Uterus (tissue), 2 donors: ENCODE measurements around the gene G6PC2.

Source experiments
- CTCF ChIP-seq, 4 experiments: fragments of 200-600 bp in 2 of 4; fragments of 450-650 bp in 2 of 4; sonication (generic) in 2 of 4; IDR thresholded peaks; one replicate each; pipeline ENCODE4 v1.5.1; 2016 to 2019; ENCODE audit warnings: antibody characterized with exemption in 4 of 4, mild to moderate bottlenecking in 2 of 4, moderate library complexity in 1 of 4
- POLR2A ChIP-seq, 2 donors: fragments of 450-650 bp; IDR thresholded peaks; one replicate each; pipeline ENCODE4 v1.6.1; 2016; ENCODE audit warnings: antibody characterized with exemption in 2 of 2, mild to moderate bottlenecking in 1 of 2, moderate library complexity in 1 of 2

- TF ChIP-seq POLR2A (IDR thresholded peaks at IDR 0.05) = no peak
- no peak for TF ChIP-seq CTCF (IDR thresholded peaks at IDR 0.05)
Measured at GRCh38 chr2:168858146-168858545, 42.9 kb upstream of the G6PC2 start.
